Heart right ventricle (tissue), 16 donors: Measurements from ENCODE around the gene PRR3. TPM values are rescaled to one million over a fixed set of nuclear protein-coding genes. Genes with fewer than 3 reads are reported as not detected.

ENCODE experiments used
- ATAC-seq, 8 donors: fragments of 200-7000 bp; cut with Tn5 transposase; one replicate each; pipeline ENCODE4 v1.9.1; 2020; ENCODE audit warnings: mild to moderate bottlenecking in 8 of 8, moderate library complexity in 8 of 8, moderate number of reproducible peaks in 1 of 8
- DNase-seq, 2 donors: peaks; one replicate each; pipeline ENCODE4 v3.0.0-alpha.2; 2020
- H3K27ac ChIP-seq, 10 donors: fragments of 200-600 bp; sonication (generic) in 2 of 10; one replicate each; pipeline versions ENCODE4 v1.5.0 to v1.8.0; 2020 to 2022; ENCODE audit warnings: mild to moderate bottlenecking in 3 of 10
- H3K27me3 ChIP-seq, 7 donors: fragments of 200-600 bp; one replicate each; pipeline ENCODE4 v1.8.0; 2021 to 2022; ENCODE audit warnings: mild to moderate bottlenecking in 2 of 7
- H3K36me3 ChIP-seq, 9 donors: fragments of 200-600 bp; sonication (generic) in 1 of 9; one replicate each; pipeline versions ENCODE4 v1.5.0 to v1.8.0; 2020 to 2022; ENCODE audit warnings: mild to moderate bottlenecking in 2 of 9
- H3K4me1 ChIP-seq, 9 donors: fragments of 200-600 bp; sonication (generic) in 1 of 9; one replicate each; pipeline versions ENCODE4 v1.5.0 to v1.8.0; 2020 to 2022; ENCODE audit warnings: mild to moderate bottlenecking in 4 of 9
- H3K4me3 ChIP-seq, 10 donors: fragments of 200-600 bp; sonication (generic) in 2 of 10; one replicate each; pipeline versions ENCODE4 v1.5.0 to v1.8.0; 2020 to 2022; ENCODE audit warnings: mild to moderate bottlenecking in 7 of 10, moderate library complexity in 2 of 10
- H3K9me3 ChIP-seq, 11 donors: fragments of 200-600 bp in 10 of 11; sonication (generic) in 2 of 11; one replicate each; pipeline versions ENCODE4 v1.5.0 to v1.8.0; 2013 to 2022; ENCODE audit warnings: mild to moderate bottlenecking in 2 of 11, control low read depth in 1 of 11, moderate library complexity in 1 of 11
- WGBS, 2 donors: extraction: QIAGEN DNeasy Blood & Tissue Kit; methylation state at CpG; one replicate each; pipeline ENCODE4 v1.1.7; 2013; ENCODE audit warnings: inconsistent platforms in 1 of 2; 5-methylcytosine and 5-hydroxymethylcytosine counted together
- intact Hi-C, 10 donors: fragments of 100-400 bp; cut with DNase I; formaldehyde crosslinking; loops; one replicate each; pipeline versions ENCODE4 v1.11.1 to v1.14.2; 2022
- polyA plus RNA-seq, 2 donors: library from polyadenylated mRNA; stranded (reverse); fragments of 200-250 nt; gene quantifications; one replicate each; pipeline ENCODE4 v1.2.3, GENCODE V29; 2013
- total RNA-seq, 10 donors: library from RNA; stranded (reverse); fragmentation: NEBNext Ultra II Directional in 3 of 10; extraction: Animal tissue kit (Norgen Biotek cat#: 25700) in 3 of 10; gene quantifications; one replicate each; pipeline versions ENCODE4 v1.2.1 to v1.2.4, GENCODE V29; 2021 to 2023
- TF ChIP-seq, protein P1 (sequence below), 9 donors: fragments of 200-600 bp; sonication (generic) in 2 of 9; IDR thresholded peaks; one replicate each; pipeline versions ENCODE4 v1.5.0 to v1.8.0; 2021 to 2022; ENCODE audit warnings: antibody characterized with exemption in 9 of 9, mild to moderate bottlenecking in 5 of 9, moderate library complexity in 1 of 9
- donor health status: Arrhythmogenic right ventricular cardiomyopathy.
- donor health status: ischemic (EF 13 %, LVEDD 7.1; RV severe dilation, severe dysfunction).
- donor health status: healthy with polysubstance abuse.
- donor health status: DM: no; HTN: yes; CAD: no.
- donor health status: DM: no; HTN: no; CAD: no.
- donor health status: ischemic (EF 25% LVEDD 6.9; RV normal size, moderate dysfunction).
- donor health status: ischemic (EF 25% LVEDD 5.7; RV mildly dilated, moderate dysfunction).
- donor health status: healthy.
- donor health status: DM: yes; HTN: yes; CAD: no.
- donor health status: Ischemic cardiomyopathy.
- donor health status: ischemic (EF 35%, LVEDD 5.7; RV mildly dilated, moderate dysfunction).
- donor health status: nonischemic (EF 11% LVEDD 7.7; RV severe dilation, severe dysfunction).
- donor health status: DM: yes; HTN: yes; CAD: no.
- donor health status: PGD.
- donor health status: ischemic (EF 29% LVEDD 5.4; RV normal size, mild dysfunction).
- donor health status: nonischemic (EF 23%, LVEDD 6.1; RV moderate dilation, normal function).

PRR3 gene
- total and polyA plus RNA-seq, 12 donors: 1.7 to 8.2 (median 2.8) TPM

DNA sequence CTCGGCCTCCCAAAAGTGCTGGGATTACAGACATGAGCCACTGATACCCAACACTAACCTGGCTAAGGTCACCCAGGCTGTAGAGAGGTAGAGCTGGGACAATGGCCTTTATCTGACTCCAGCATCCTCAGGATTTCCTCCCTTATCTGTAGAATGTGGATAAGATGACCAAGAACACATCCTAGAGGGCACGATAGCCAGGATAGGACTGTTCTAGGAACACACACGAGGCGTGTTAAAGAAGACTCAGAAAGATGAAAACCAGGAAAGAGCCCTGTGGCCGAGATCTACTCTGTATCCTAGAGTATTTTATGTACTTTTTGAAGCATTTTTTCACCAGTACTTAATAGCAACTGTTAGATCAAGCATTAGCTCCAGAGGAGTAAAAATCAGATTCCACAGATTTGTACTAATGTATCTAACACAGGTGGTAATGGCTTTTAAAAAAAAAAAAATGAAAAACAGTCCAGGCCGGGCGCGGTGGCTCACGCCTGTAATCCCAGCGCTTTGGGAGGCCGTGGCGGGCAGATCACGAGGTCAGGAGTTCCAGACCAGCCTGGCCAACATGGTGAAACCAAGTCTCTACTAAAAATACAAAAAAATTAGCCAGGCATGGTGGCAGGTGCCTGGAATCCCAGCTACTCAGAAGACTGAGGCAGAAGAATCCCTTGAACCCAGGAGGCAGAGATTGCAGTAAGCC, 42.7 kb downstream of the PRR3 start:
- intact Hi-C loops: loop anchor here in 8 of 10 donors (5.0 to 10.0 kb wide), 5 partner anchors 52 to 117 kb away; partner anchors contain the start of gene HLA-E (in 2 of the 8)
- Histone ChIP-seq H3K27me3 (no peaks in the 10 kb centered on the region), H3K4me1 (peaks cover 0 to 15% (median 0%) of the 10 kb centered on the region in 9 donors), H3K4me3 (no peak overlapping the region), H3K27ac (peak overlapping the region in 1 of 10 donors; percentile 21), H3K9me3 (no peaks in the 10 kb centered on the region), H3K36me3 (peaks cover 18 to 65% (median 41%) of the 10 kb centered on the region in 9 donors)
- ATAC-seq (no peak), DNase-seq (no peak)
- 63 to 81% methylated on average over 13 of the region's 13 CpGs for WGBS, 2 donors
- TF ChIP-seq, protein P1, sequence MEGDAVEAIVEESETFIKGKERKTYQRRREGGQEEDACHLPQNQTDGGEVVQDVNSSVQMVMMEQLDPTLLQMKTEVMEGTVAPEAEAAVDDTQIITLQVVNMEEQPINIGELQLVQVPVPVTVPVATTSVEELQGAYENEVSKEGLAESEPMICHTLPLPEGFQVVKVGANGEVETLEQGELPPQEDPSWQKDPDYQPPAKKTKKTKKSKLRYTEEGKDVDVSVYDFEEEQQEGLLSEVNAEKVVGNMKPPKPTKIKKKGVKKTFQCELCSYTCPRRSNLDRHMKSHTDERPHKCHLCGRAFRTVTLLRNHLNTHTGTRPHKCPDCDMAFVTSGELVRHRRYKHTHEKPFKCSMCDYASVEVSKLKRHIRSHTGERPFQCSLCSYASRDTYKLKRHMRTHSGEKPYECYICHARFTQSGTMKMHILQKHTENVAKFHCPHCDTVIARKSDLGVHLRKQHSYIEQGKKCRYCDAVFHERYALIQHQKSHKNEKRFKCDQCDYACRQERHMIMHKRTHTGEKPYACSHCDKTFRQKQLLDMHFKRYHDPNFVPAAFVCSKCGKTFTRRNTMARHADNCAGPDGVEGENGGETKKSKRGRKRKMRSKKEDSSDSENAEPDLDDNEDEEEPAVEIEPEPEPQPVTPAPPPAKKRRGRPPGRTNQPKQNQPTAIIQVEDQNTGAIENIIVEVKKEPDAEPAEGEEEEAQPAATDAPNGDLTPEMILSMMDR (IDR thresholded peaks at IDR 0.05): no peak

DNA sequence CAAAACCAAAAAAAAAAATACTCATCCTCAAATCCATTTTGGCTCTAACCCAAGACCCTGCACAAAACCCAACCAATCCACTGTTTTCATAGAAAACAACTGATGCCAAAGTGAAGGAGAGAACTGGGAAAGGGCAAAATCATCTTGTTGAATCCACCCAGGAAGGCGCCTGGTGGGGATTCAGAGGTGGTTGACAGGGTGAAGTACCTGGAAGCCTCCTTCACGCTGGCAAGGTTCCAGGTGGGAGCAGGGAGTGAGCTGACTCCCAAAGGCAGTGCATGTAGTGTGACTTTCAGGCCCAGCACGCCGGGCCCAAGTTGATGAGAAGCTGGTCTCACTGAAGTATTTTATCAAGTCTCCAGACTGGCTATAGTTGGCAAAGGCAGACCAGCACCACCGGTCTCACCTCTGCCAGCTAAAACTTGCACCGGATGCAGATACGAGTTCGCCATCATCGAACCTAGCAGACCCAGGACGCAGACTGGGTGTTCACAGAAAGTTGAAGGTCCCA, 43.4 kb downstream of the PRR3 start:
- TF ChIP-seq, protein P1 (IDR thresholded peaks at IDR 0.05): no peak
- intact Hi-C loops: loop anchor here in 3 of 10 donors (5.0 to 10.0 kb wide), 3 partner anchors 56 to 116 kb away; partner anchors contain the start of gene HLA-E (in 1 of the 3)
- peaks cover 0 to 15% (median 0%) of the 10 kb centered on the region in 9 donors for H3K4me1 ChIP-seq
- ATAC-seq (peak in 2 of 8 donors; percentile 10 to 11), DNase-seq (peak; percentile 33 to 43)
- WGBS, 2 donors: 42 to 59% methylated on average over 10 of the region's 10 CpGs
- no peaks in the 10 kb centered on the region for H3K9me3 ChIP-seq
- no peak overlapping the region for H3K27ac ChIP-seq
- no peaks in the 10 kb centered on the region for H3K27me3 ChIP-seq
- H3K36me3 ChIP-seq: peaks cover 23 to 68% (median 49%) of the 10 kb centered on the region in 9 donors
- H3K4me3 ChIP-seq: no peak overlapping the region

DNA sequence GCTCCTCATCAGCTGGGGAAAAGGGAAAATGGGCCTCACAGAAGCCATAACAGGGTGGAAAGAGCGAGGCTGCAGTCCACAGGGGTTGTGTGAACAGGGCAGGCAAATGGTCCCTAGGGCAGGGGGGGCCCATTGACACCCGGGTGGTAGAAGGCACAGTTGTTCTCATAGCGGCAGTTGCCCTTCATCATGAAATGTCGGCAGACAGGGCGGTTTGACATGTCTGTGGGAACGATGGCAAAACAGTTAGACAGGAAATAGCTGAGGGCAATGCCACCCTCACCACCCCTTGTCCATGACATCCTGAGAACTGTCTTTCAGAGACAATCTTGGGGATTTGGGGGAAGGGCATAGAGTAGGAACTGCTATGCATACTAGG, 44.3 kb downstream of the PRR3 start:
- DNase-seq: no peak
- H3K9me3 ChIP-seq: no peaks in the 10 kb centered on the region
- intact Hi-C loops: loop anchor here in 3 of 10 donors (5.0 to 10.0 kb wide), 3 partner anchors 57 to 117 kb away; partner anchors contain the start of gene HLA-E (in 1 of the 3)
- H3K4me3 ChIP-seq: no peak overlapping the region
- no peaks in the 10 kb centered on the region for H3K27me3 ChIP-seq
- ATAC-seq: peak in 1 of 8 donors; percentile 2
- TF ChIP-seq, protein P1 (IDR thresholded peaks at IDR 0.05): no peak
- no peak overlapping the region for H3K27ac ChIP-seq
- H3K4me1 ChIP-seq: peaks cover 0 to 15% (median 0%) of the 10 kb centered on the region in 9 donors
- H3K36me3 ChIP-seq: peaks cover 23 to 75% (median 58%) of the 10 kb centered on the region in 9 donors
- 72 to 79% methylated on average over 6 of the region's 6 CpGs for WGBS, 2 donors

DNA sequence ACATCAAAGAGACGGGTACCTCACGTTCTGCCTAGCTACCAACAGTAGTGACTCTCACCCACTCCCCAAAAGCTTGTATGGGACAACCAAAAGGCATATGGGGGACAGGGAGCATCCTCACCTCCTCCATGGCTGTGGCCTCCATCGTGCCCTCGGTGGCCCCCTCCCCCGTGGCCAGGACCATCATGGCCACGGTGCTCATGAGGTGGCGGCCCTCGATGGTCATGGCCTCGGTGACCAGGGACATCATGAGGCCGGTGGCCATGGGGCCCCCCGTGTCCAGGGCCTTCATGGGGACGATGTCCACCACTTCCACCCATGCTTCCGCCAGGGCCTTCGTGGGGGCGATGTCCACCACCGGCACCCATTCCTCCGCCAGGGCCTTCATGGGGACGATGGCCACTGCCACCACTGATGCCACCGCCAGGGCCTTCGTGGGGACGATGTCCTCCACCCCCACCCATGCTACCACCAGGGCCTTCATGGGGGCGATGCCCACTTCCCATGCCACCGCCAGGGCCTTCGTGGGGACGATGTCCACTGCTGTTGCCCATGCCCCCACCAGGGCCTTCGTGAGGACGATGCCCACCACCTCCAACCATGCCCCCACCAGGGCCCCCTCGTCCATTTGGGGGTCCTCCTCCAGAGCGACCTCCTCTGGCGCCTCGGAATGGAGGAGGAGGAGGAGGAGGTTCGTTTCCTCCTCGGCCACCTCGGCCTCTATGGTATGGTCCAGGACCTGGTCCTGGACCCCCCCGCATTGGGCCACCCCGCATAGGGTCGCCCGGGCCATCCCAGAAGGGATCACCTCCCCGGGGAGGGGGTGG, 44.9 kb downstream of the PRR3 start:
- Histone ChIP-seq H3K4me3 (no peak overlapping the region), H3K4me1 (peaks cover 0 to 15% (median 0%) of the 10 kb centered on the region in 9 donors), H3K27me3 (no peaks in the 10 kb centered on the region), H3K36me3 (peaks cover 23 to 76% (median 64%) of the 10 kb centered on the region in 9 donors), H3K27ac (no peak overlapping the region), H3K9me3 (no peaks in the 10 kb centered on the region)
- intact Hi-C loops: loop anchor here in 3 of 10 donors (5.0 to 10.0 kb wide), 3 partner anchors 57 to 117 kb away; partner anchors contain the start of gene HLA-E (in 1 of the 3)
- DNase-seq (no peak), ATAC-seq (peak in 6 of 8 donors; percentile 8 to 25 (median 14))
- TF ChIP-seq, protein P1 (IDR thresholded peaks at IDR 0.05): no peak
- WGBS, 2 donors: 94 to 95% methylated on average over 39 of the region's 39 CpGs
